NCI-H748 (cell line): ENCODE data around the gene PRIMA1.
"Not testable (repeated sequence)": the region's sequence is repeated elsewhere in the genome, so short reads cannot be mapped to it uniquely, and the experiment has no call there.

Experiments
- DNase-seq: peaks from one replicate; lab custom pipeline; 2025; ENCODE audit not compliant: unreplicated experiment; lab: John Stamatoyannopoulos, UW

Gene PRIMA1, protein sequence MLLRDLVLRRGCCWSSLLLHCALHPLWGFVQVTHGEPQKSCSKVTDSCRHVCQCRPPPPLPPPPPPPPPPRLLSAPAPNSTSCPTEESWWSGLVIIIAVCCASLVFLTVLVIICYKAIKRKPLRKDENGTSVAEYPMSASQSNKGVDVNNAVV

DNA sequence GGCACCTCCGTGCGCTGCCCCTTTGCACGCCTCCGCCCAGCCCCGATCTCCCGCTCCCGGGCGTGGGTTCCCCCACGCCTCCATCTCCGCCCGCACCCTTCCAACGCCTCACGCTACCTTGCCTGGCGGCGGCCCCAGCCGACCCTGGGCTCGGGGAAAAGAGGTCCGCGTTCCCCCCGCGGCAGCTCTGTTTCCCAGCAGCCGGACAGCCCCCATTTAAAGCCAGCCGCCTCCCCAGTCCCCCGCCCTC lies at the start of gene PRIMA1:
PRIMA1 (minus strand) TSS at position 193 of the 250 bp plus-strand sequence. CDS start 767 bp downstream, outside the sequence.
- no peak for DNase-seq

DNA sequence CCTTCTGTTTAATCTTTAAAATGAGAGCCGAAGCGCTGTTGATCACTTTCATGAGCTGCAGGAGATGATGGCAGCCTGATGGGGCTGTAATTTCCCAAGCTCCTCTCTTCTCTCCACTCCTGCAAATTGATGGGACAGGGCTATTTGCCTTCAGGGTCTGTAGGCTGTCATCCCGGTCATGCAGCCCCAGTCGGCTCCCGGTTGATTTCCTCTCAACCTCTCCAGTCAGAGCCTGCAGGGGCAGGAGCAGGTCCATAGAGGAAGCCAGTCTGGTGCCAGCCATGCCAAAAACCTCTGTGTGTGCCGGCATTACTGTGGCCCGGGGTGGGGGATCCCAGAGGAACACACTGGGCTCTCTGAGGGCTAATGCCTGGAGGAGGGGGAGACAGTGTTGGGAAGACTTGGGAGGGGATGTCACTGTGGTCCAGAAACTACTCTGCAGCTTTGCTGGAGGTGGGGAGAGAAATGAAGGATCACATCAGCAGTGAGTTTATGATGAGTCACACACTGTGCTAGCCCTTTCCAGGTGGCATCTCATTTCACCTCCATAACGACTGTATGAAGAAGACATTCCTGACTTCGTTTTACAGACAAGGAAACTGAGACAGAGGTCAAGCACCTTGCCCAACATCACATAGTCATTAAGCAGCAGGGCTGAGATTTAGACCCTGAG lies 46.5 kb upstream of the PRIMA1 start:
- no peak for DNase-seq

DNA sequence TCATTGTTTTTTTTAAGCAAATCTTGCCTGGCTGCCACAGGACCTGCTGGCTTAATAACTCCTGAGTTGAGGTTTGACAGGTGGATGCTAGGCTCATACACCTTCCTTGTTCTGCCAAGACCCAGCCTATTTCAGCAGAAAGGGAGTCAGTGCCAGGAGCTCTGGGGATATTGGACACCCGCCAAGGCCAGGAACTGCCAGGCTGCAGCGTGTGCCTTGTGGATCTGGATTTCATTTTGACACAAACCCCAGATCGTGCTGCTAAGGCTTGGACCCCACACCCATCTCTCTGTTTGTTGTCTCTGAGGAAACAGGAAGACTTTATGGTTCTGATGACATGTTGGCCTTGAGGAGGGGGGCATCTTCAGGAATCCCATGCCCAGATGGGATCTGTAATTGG lies 44.4 kb upstream of the PRIMA1 start:
- DNase-seq = peak; percentile 35

DNA sequence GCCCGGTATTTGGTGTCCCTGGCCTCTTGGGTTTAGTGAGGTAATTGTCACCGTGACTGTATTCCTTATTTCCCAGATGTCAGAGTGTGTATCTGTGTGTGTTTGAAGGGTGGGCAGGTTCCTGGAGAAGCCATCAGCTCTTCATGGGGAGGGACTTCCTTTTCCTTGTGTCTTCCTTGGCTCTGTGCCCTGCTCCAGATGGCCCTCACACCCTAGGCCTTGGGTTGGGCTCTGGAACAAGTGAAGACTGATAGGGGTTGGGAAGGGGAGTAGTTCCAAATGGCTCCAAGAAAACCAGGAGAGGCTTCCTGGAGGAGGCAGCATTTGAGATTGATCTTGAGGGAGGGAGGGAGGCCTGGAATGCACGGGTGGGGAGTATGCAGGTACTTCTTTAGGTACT lies 43.8 kb upstream of the PRIMA1 start:
- no peak for DNase-seq

DNA sequence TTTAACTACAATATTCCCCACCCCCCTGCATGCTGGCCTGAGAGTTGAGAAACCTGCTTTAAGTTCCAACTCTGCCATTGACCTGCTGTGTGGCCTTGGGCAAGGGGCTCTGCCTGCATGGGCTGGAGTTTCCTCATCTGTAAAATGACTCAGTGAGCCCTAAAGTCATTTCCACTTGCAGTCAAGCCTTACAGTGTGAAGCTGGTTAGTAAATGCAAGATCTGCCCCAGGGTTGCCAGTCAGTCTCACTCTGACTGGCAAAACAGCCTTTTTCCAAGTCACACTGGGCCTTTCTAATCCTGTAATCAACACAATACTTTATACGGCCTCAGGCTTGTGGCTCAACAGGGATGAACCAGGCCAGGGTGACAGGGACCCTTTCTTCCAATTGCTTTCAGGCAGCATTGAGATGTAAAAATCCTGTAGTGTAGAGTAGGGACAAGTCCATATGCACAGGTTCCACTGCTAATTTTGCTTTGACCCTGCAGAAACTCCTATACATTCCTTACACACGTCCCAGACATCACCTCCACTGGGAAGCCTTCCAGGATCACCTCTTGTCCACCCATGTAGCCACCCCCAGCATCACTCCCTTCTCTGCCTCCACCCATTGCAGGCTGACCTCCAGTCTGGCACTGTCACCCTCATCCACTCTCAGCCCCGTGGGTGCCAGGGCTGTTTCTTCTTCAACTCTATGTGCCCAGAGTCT lies 42.6 kb upstream of the PRIMA1 start:
- no peak for DNase-seq

DNA sequence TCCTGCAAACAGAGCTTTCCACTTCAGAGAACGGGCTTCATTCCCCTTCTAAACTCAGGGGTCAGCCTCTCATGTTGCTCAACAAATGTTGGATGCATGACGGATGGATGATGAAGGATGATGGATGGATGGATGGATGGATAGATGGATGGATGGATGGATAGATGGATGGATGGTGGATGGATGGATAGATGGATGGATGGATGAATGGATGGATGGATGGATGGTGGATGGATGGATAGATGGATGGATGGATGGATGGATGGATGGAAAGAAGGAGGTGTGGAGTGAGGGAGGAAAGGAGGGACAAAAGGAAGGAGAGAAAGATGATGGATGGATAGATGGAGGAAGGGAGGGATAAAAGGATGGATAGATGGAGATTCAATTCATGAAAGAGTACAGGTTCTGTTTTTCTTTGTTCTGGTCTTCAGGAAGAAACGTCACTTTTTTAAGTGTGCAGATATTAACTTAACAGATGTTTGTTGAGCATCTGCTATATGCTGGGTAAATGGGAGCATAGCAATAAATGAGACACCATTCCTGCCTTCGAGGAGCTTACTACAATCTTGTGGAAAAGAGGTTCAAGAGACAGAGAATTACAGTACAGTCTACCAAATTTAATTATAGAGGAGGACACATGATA lies 41.7 kb upstream of the PRIMA1 start:
- no peak for DNase-seq

DNA sequence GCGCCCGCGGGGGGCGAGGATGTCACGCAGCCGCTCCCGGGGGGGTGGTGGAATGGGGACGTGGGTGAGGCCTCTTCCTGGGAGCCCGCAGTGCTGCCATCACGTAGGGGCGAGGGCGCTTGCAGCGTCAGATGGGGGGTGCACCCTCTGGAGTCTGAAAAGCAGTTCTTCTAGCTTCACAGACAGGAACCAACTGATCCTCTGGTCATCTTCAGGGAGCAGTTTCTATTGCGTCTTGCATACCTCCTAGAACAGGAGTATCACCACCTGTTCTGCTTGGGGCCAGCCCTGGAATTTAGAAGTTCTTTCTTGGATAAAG lies 36.9 kb upstream of the PRIMA1 start:
- no peak for DNase-seq

DNA sequence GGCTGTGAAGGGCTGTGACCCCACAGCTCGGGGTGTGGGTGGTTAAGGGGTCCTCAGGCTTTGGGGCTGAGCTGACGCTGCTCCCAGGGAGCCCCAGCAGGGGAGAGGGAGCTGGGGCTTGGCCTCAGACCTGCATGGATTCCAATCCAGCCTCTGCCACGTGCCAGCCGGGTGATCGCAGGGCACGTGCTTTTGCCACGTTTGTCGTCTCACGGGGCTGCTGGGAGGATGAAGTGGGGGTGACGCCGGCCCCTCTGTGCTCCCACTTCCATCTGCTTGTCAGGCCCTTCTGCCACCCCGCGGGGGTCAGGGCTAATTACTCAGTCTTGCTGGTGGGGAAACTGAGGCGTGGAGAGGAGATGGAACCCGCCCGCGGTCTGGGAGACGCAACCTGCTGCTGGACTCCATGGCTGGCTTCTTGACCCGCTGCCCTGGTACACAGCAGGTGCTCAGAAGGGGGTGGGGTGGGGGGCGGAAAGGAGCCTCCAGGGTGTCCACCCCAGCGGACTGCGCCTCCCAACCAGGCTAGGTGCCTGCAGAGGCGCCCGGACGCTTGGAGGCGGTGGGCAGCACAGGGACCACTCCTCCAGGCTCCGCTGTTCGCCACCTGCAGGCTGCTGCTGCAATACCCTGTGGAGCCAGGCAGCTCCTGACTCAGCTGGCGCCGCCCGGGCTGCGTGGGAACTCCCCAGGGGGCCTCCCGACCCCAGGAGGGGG lies 36.4 kb upstream of the PRIMA1 start:
- no peak for DNase-seq

DNA sequence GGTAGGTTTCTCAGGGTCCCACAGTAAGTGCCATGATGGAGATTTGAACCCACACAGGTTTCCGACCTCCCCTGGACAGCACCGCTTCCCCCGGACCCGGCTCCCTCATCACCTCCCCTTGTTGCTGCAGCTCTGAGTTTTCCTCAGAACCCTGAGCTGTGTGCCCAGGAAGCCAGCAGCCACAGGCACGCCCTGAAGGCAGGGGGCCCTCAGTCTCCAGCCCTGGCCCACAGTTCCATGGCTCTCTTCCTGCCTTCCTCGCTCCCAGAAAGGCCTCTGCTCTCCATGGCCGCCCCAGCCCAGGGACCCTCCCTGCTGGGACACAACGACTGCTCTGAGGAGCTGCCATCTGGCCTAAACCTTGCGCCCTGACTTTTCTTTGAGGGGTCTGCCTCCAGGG lies 35.8 kb upstream of the PRIMA1 start:
- DNase-seq = no peak

DNA sequence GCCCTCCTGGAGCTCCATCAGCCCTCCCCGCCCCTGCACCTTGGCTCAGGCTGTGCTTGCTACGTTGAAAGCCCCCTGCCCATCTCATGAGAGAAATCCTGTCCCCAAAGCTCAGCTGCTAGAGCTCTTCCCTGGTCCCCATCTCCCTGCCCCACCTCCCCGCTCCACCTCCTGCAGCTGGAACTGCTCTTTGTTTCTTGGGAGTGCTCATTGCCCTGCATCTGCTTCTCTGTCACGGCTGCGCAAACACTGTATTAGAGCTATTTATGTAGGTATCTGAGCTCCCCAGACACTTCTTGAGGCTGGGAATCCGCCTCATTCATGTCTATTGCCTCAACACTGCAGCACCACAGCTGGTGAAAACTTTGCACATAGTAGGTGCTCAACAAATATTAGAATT lies 32.8 kb upstream of the PRIMA1 start:
- DNase-seq = peak; percentile 26

DNA sequence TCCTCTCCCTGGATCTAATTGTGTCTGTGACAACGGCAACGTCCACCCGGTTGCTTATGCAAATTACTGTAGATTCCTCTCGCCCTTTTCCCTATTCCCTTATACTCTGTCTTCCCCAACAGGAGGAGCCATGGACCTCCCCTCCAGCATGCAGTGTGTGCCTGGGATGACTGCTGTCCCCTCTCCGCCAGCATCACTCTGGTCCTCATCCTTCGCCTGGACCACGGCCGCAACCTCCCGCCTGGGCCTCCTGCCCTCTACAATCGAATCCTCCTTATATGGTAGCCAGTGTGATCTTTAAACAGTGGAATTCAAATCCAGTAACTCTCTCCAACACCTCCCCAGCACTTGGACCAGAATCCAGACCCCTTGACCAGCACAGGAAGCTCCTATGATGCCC lies 30.6 kb upstream of the PRIMA1 start:
- no peak for DNase-seq

DNA sequence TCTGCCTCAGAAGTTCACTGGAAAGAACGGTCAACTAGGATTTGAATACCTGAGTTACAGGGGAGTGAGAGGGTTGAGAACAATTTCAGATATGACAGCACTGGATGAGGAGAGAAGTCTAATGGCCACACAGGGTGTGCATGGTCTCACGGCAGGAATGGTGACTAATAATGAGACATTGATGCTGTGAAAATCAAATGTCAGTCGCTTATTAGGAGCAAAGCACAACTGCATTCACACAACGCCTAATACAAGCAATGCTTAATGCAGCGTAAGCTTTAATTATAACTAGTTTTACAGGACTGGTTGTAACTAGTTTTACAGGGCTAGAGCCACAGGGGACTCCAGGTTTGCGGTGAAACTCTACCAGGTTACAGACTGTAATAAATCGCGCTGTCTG lies 23.4 kb upstream of the PRIMA1 start:
- DNase-seq = no peak

DNA sequence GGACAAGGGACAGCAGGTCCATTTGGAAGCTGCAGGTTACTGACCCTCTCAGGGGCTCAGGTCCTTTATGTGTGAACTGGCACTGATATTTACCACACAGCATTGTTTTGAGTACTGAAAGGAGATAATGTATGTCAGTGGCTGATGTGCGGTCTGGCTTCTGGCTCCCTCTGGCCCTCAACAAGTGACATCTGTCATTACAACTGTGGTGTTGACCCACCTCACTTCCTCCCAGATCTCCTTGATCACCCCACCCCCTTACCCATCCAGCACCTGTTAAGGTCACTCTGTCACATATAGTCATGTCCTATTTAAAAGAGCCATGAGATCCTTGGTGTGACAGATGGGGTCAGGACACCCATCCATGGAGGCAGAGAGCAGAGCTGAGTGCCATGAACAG lies 22.7 kb upstream of the PRIMA1 start:
- no peak for DNase-seq

DNA sequence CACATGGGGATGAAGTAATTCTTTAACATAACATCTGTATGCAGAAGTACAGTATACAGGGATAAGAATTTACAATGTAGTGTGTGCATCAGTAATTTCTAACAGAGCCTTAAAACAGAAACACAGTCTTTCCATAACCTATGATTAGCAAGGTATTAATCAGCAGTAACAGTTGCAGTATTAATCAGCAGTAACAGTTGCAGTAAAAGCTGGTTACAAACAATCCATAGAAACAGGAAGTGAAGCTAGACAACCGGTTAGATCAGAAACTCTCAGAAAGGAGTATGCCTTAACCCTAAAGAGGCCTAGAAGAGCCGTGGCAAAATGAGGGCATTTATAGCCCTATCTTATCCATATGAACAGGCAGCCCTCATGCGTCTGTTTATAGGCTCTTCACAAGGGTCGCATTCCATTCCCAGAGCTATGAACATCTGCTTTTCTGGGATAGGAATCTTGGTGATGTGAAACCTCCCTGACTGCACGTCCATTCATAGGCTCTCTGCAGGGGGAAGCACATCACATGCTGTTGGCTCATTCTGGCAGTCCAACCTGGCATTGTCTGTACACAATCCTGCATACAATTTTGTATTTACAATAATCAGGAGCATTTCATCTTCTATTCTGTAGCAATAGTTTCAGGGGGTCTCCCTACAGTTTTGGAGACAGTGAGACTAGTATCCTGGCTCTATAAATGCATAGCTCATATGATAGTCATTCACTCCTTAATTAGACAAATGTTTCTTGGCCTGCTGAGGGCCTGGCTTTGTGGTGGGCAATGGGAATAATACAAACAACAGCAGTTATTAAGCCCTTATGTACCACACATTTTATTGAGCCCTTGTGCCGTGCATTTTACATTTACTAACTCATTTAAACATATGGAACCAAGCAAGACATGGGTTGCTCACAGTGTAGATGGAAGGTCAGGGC lies 21.5 kb upstream of the PRIMA1 start:
- DNase-seq = not testable (repeated sequence)

DNA sequence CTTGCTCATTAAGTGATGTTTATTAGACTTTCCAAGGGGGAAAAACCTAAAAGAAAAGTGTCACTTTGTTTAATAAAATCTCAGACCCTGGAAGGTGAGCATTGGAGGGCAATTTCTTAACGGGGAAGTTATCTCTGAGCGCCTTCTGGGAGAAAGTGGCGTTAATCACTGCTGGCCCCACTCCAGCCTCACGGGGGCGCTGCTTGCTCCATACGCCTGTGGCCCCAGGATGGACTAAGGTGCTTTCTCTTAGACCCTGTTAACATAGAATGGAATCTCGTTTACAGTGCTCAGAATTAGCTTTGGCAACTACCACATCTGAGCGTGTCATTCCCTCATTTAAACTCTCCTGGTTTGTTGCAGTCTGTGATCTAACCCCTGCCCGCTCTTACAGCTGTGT lies 16.4 kb upstream of the PRIMA1 start:
- DNase-seq = no peak

DNA sequence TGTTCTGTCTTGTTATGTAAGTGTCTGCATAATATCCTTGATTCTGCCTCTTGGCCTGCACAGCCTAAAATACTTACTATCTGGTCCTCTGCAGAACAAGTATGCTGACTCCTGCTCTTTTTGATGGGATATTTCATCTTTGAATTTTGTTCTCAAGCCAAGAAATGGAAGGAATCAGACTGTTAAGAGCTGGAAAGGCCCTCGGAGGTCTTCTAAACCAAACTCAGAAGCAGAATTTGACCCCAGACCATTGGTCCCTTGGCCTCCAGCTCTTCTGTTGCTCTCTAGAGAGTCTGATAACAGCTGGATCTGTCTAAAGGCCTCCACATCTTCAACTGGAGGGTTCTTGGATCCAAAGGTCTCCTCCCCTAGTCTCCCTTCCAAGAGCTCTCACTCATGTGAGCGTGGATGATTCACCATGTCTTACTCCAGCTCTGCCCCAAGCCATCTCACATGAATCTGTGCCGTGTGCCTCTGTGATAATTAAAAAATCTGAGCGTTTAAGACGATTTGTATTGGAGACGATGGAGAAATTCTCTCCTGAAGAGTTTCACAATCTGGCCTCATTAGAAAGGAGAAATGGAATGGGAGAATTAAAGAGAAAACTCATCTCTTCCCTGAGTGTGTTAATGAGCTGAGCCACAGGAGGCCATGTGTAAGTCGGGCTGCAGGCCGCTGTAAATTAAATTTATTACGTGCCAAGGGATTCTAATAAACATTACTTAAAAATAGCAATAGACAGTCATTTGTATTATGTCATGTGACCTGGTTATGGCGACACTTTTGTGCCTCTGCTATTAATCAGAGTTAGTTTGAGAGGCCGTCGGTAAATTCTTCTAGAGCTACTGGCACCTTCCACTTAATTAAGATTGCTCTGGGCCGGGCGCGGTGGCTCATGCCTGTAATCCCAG lies 15.4 kb upstream of the PRIMA1 start:
- no peak for DNase-seq

DNA sequence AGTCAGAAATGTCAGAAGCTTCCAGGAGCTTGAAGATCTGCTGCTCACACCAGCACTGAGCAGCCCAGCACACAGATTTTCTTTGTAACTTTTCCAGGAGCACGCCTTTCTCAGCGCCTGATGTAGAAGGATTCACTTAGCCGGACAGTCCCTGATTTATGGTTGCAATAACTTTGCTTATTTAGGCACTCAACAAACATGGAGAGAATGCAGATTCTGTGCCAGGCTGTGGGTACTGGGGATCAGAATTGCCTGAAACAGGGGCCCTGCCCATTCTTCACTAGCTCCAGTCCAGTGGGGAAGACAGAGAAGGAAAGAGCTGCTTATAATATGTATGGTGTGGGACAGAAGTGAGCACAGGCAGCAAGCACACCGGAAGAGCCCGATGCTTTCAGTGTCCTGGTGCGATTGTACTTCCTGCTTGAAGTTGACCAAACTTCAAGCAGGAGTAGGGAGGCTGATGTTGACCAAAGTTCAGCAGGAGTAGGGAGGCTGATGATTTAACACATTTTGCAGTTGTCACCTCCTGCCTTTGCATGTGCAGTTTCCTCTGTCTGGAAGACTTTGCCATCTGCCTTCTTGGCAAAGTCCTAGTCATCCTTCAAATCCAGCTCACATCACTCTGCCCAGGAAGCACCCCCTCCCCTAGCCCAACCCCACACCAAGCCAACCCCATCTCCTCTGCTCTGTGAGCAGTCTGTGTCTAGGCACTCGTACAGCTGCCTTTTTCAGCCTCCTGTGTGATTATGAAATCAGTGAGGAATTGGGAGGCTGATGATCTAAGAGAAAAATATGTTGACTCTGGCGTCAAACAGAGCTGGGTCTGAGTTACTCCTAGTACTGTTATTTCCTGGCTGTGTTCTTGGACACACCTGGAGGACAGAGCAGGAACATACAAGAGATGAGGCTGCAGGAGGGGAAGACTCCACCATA lies 12.0 kb upstream of the PRIMA1 start:
- no peak for DNase-seq

DNA sequence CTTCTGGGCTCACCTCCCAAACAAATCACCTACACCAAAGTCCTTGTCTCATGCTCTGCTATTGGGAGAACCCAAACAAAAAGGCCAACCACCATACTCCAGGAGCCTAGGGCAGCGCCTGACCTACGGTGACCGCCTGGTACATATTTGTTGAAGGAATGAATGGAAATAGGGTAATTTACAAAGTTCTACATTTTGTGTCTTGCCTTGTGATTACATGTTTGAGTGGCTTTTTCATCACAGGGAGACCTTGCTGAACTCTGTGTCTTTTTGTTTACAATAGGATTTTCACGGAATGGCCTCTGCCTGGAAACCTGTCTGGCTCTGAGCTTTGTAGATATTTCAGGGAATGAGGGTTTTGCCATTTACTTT lies 11.3 kb upstream of the PRIMA1 start:
- DNase-seq = no peak

DNA sequence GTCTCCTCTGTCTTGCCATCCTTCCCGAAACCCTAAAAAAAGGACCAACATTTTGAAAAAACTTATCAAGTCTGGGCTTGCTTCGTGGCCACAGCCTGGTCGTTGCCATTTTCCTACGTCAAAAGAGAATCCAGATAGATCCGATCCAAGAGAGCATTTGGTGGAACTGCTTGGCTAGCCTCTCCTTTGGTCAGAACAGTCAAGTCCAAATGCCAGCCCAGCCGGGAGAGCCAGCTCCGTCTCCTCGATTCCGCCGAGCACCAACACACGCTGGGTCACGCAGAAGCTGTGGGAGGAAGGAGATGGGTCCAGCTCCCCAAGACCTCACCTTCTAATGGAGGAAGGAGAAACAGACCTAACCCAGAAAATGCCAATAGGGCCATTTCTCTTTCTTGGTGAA lies 9.3 kb upstream of the PRIMA1 start:
- no peak for DNase-seq
